D341Med (cell line): ENCODE data around the gene MAPK13.
"Not testable (repeated sequence)": the region's sequence is repeated elsewhere in the genome, so short reads cannot be mapped to it uniquely, and the experiment has no call there.

Source experiments
- DNase-seq: peaks from one replicate; pipeline ENCODE4 v3.0.0; 2012; ENCODE audit warnings: low spot score

Gene MAPK13

GRCh38 chr6:36114798-36115408, 15.4 kb upstream of the MAPK13 start:
- no peak for DNase-seq

GRCh38 chr6:36115412-36115811, 14.9 kb upstream of the MAPK13 start:
- no peak for DNase-seq

GRCh38 chr6:36116066-36116864, 14.0 kb upstream of the MAPK13 start:
- DNase-seq: no peak

GRCh38 chr6:36116943-36117342, 13.4 kb upstream of the MAPK13 start:
- DNase-seq: no peak

GRCh38 chr6:36117658-36118549, 12.4 kb upstream of the MAPK13 start:
- DNase-seq: no peak

GRCh38 chr6:36118550-36119107, 11.7 kb upstream of the MAPK13 start:
- DNase-seq: no peak

- no peak for DNase-seq
Measured at GRCh38 chr6:36119209-36119608, 11.1 kb upstream of the MAPK13 start.

- DNase-seq: no peak
Measured at GRCh38 chr6:36120018-36120417, 10.3 kb upstream of the MAPK13 start.

GRCh38 chr6:36120539-36120938, 9.8 kb upstream of the MAPK13 start:
- no peak for DNase-seq

GRCh38 chr6:36120979-36121786, 9.1 kb upstream of the MAPK13 start:
- peak; percentile 51 for DNase-seq

GRCh38 chr6:36121787-36122494, 8.4 kb upstream of the MAPK13 start:
- no peak for DNase-seq

- DNase-seq: no peak
Measured at GRCh38 chr6:36122495-36123269, 7.6 kb upstream of the MAPK13 start.

- peak; percentile 87 for DNase-seq
Measured at GRCh38 chr6:36123270-36124139, 6.8 kb upstream of the MAPK13 start.

GRCh38 chr6:36124346-36124745, 6.0 kb upstream of the MAPK13 start:
- not testable (repeated sequence) for DNase-seq

- DNase-seq: no peak
Measured at GRCh38 chr6:36124881-36125280, 5.4 kb upstream of the MAPK13 start.

- DNase-seq: no peak
Measured at GRCh38 chr6:36125575-36125974, 4.7 kb upstream of the MAPK13 start.

GRCh38 chr6:36126121-36126520, 4.2 kb upstream of the MAPK13 start:
- DNase-seq: no peak

GRCh38 chr6:36126553-36127458, 3.5 kb upstream of the MAPK13 start:
- no peak for DNase-seq
